Measurements from ENCODE around the gene MRPL41. TPM values are rescaled to one million over a fixed set of nuclear protein-coding genes. Genes with fewer than 3 reads are reported as not detected.
A peak's percentile ranks its signal among the peaks of the same experiment; 100 is the strongest.
"Not testable (repeated sequence)": the region's sequence is repeated elsewhere in the genome, so short reads cannot be mapped to it uniquely, and the experiment has no call there.

The MRPL41 gene
- total RNA-seq, 2 experiments from 2014 or later: 54.6 to 54.9 TPM

DNA sequence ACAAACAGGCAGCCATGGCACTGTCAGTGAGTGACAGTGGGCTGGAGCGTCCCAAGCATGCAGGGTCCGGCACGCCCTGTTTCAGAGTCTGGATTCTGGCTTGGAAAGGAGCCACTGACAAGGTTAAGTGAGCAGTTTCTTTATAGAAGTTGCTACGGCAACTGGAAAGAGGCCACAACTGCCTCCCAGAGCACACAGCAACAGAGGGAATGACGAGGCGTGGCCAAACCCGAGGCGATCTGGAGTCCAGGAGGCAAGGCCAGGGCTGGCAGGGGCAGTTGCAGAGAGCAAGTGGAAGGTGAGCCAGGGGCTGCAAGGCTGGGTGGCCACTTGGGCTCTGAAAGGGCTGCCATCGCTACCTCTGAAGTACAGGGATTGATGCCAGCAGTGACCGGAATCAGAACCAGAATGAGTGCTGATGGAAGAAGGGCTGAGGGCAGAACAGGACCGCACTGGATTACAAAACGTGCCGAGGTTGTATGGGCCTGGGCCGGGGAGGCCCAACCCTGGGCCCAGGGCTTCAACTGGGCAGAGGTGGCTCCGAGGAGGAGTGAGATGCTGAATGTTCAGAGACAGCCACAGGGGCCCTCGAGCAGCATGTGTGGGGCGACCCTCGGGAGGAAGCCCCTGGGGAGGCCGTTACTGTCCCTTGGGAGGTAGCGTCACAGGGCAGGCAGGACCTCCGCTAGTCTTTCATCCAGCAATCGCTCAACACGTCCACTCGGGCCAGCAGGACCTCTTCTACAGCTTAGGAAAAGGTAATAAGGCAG, 4.6 kb downstream of the MRPL41 start:
- Mint-ChIP-seq H3K27me3 (no peaks in the 10 kb centered on the region), H3K27ac (no peak overlapping the region), H3K9me3 (no peaks in the 10 kb centered on the region), H3K4me1 (peaks cover 11% of the 10 kb centered on the region), H3K36me3 (peaks cover 19% of the 10 kb centered on the region), H3K4me3 (no peak overlapping the region)
- no peak for DNase-seq

DNA sequence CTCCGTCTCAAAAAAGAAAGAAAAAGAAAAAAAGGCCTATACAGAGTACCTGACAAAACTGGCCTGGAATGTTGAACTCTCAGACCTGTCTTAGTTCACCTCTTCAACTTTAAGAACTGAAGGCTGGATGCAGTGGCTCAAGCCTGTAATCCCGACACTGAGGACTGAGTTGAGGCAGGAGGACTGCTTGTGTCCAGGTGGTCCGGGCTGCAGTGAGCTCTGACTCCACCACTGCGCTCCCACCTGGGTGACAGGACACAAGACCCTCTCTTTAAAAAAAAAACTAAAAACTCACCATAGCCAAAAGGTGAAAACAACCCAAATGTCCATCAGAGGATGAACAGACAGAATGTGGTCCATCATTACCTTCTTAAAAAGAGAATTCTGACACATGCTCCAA, 6.4 kb downstream of the MRPL41 start:
- Mint-ChIP-seq H3K4me1 (peaks cover 3% of the 10 kb centered on the region), H3K36me3 (peaks cover 19% of the 10 kb centered on the region), H3K27me3 (no peaks in the 10 kb centered on the region), H3K27ac (no peak overlapping the region), H3K4me3 (no peak overlapping the region), H3K9me3 (no peaks in the 10 kb centered on the region)
- DNase-seq: no peak

DNA sequence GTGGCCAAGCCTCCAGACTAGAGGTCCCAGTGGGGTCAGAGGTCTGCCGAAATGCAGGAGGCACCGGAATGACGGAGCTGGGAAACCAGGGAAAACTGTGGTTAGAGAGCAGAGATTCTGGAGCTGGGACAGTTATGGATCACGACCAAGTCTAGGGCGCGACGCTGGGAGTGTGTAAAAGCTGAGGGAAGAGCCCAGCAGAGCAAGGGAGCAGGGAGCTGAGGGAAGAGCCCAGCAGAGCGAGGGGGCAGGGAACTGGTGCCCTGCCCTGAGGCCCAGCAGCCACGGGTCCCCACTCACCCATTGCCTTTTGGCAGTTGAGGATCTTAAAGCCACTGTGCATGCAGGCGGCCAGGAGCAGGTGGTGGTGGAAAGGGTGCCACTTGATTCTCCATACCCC, 12.5 kb downstream of the MRPL41 start:
- Mint-ChIP-seq H3K9me3 (no peaks in the 10 kb centered on the region), H3K36me3 (peaks cover 23% of the 10 kb centered on the region), H3K4me3 (no peak overlapping the region), H3K27ac (no peak overlapping the region), H3K27me3 (no peaks in the 10 kb centered on the region), H3K4me1 (no peaks in the 10 kb centered on the region)
- DNase-seq: no peak

DNA sequence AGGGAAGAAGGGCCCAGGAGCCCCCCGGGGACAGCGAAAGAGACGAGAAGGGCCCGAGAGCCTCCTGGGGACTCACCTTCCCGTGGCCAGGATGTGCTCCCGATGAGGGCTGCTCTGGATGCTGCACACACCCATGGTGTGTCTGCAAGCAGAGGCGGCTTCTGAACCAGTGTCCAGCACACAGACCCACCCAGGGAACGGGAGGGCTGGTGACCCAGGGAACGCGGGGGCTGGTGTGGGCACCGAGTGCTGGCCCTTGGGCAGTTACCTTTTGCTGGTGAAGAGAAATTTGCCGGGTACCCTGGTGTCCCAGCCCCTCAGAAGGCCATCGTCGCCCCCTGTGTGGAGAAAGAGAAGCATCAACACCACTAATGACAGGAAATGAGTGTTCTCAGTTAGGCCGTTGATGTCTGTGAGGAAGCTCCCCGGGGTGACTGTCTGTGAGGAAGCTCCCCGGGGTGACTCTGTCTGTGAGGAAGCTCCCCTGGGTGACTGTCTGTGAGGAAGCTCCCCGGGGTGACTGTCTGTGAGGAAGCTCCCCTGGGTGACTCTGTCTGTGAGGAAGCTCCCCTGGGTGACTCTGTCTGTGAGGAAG, 13.2 kb downstream of the MRPL41 start:
- no peak overlapping the region for H3K27ac Mint-ChIP-seq
- no peaks in the 10 kb centered on the region for H3K4me1 Mint-ChIP-seq
- H3K36me3 Mint-ChIP-seq: peaks cover 20% of the 10 kb centered on the region
- H3K27me3 Mint-ChIP-seq: no peaks in the 10 kb centered on the region
- no peak for DNase-seq
- no peak overlapping the region for H3K4me3 Mint-ChIP-seq
- H3K9me3 Mint-ChIP-seq: no peaks in the 10 kb centered on the region

DNA sequence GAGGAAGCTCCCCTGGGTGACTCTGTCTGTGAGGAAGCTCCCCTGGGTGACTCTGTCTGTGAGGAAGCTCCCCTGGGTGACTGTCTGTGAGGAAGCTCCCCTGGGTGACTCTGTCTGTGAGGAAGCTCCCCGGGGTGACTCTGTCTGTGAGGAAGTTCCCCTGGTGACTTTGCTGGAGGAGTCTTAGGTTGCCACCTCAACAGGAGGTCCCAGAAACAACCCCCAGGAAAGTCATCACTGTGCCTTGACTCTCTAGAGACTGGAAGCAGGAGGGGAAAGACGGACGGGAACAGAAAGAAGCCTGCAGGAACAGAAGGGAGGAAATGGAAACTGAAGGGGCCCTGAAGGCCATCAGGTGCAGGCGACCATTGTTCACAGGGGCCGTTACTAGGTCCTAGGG, 16.8 kb downstream of the MRPL41 start:
- H3K27ac Mint-ChIP-seq: peak overlapping the region; percentile 46
- not testable (repeated sequence) for H3K9me3 Mint-ChIP-seq, H3K27me3 Mint-ChIP-seq

DNA sequence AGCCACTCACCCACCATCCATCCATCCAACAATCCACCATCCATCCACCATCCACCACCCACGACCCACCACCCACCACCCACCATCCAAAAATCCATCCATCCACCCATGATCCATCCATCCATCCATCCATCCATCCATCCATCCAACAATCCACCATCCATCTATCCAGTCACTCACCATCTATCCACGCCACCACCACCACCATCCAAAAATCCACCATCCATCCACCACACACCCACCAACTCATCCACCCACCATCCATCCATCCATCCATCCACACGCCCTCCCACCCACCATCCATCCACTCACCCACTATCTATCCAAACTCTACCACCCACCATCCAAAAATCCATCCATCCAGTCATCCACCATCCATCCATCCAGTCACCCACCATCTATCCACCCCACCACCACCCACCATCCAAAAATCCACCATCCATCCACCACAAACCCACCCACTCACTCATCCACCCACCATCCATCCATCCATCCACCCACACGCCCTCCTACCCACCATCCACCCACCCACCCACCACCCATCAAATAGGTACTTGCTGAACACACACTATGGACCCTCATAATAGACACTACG, 18.0 kb downstream of the MRPL41 start:
- Mint-ChIP-seq H3K27me3 (no peaks in the 10 kb centered on the region), H3K4me1 (no peaks in the 10 kb centered on the region), H3K36me3 (peaks cover 23% of the 10 kb centered on the region), H3K9me3 (no peaks in the 10 kb centered on the region), H3K27ac (peak overlapping the region; percentile 39), H3K4me3 (no peak overlapping the region)
- DNase-seq: no peak

More for the DNA sequence above, 16.8 kb downstream of the MRPL41 start:
- not testable (repeated sequence) for DNase-seq, H3K4me3 Mint-ChIP-seq, H3K4me1 Mint-ChIP-seq
- peaks cover 26% of the 10 kb centered on the region for H3K36me3 Mint-ChIP-seq

DNA sequence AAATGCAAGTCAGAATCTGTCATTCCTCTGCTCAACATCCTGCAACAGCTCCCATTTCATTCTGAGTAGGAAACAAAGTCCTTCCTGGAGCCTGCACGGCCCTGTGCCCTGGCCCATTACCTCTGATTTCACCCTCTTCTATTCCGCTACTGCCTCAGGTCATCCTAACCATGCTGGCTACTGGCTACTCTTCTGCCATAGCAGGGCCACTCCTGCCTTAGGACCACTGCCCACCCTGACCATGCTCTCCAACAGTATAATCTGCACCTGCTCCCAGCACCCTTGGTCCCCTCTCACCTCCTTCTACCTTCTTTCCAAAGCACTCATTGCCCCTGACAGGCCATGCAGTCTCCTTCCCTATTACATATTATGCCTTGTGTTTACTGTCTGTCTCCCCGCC, 18.9 kb downstream of the MRPL41 start:
- Mint-ChIP-seq H3K4me3 (no peak overlapping the region), H3K27me3 (no peaks in the 10 kb centered on the region), H3K4me1 (peaks cover 4% of the 10 kb centered on the region), H3K27ac (no peak overlapping the region), H3K9me3 (no peaks in the 10 kb centered on the region), H3K36me3 (peaks cover 26% of the 10 kb centered on the region)
- DNase-seq: no peak

DNA sequence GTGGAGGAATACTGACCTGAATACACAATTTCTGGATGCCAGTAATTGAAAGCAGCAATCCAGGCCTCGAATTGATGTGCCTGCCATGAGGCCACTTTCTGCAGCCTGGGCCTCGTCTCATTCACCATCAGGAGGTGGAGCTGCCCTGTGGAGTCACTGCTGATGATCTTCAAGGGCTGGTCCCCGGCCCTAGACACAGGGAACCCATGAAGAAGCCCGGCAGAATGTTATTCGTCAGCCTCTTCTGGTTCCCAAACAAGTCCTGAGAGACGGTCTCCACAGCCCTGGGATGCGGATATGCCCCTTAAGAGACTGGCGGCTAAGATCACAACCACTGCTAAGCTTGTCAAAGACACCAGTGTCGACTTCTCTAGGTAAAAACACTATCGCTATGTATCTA, 22.5 kb downstream of the MRPL41 start:
- Mint-ChIP-seq H3K27me3 (no peaks in the 10 kb centered on the region), H3K4me3 (no peak overlapping the region), H3K27ac (no peak overlapping the region)

DNA sequence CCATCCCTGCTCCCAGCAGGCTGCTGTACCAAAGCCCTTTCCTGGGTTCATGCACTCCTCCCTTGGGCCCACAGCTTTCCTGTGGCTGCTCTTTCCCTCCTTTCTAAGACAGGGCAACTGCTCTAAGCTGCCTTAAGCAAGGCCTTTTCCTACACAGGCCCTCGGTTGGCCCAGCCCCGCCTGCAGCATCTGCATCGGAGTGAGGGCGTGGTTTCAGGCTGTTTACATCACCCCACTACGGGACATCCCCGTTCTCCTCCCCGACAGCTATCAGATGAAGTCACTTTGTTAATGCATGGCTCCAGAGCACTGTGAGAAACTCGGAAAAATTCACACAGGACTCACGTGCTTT, 23.7 kb downstream of the MRPL41 start:
- H3K36me3 Mint-ChIP-seq: peaks cover 30% of the 10 kb centered on the region
- H3K9me3 Mint-ChIP-seq: no peaks in the 10 kb centered on the region
- no peak for DNase-seq
- no peaks in the 10 kb centered on the region for H3K27me3 Mint-ChIP-seq
- peaks cover 26% of the 10 kb centered on the region for H3K4me1 Mint-ChIP-seq
- peak overlapping the region; percentile 15 for H3K27ac Mint-ChIP-seq
- H3K4me3 Mint-ChIP-seq: no peak overlapping the region

More for the DNA sequence above, 22.5 kb downstream of the MRPL41 start:
- peaks cover 26% of the 10 kb centered on the region for H3K4me1 Mint-ChIP-seq
- DNase-seq: no peak
- no peaks in the 10 kb centered on the region for H3K9me3 Mint-ChIP-seq
- H3K36me3 Mint-ChIP-seq: peaks cover 34% of the 10 kb centered on the region

DNA sequence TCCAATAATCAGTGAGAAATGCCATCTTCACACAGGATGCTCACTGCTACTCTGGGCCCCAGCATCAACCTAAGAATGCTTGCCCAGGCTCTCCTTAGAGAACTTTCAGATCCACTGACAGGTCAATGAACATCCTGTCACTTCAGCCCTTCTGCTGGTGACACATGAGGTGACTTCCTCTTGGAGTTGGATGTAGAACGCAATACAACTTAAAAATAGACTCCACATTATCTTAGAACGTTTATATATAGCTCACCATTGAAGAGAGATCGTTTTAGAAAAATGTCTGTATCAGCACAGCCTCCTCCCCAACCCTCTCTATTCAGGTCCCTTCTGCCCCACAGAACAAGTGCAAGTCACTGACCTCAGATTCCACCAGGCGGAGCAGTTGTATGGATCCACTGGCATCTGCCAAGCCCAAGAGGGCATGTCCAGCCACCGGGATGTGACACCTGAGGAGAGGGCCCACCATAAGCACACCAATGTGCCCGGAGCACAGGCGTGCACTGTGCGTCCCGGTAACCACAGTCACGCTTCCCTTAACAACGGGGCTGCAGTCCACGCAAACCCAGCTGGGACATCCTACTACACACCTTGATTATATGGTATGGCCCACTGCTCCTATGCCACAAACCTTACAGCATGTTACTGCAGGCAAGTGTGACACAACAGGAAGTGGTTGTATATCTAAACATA, 24.2 kb downstream of the MRPL41 start:
- peaks cover 26% of the 10 kb centered on the region for H3K4me1 Mint-ChIP-seq
- peaks cover 25% of the 10 kb centered on the region for H3K36me3 Mint-ChIP-seq
- H3K27me3 Mint-ChIP-seq: no peaks in the 10 kb centered on the region
- H3K9me3 Mint-ChIP-seq: no peaks in the 10 kb centered on the region
- H3K4me3 Mint-ChIP-seq: peak overlapping the region; percentile 40
- DNase-seq: no peak
- H3K27ac Mint-ChIP-seq: peak overlapping the region; percentile 15

DNA sequence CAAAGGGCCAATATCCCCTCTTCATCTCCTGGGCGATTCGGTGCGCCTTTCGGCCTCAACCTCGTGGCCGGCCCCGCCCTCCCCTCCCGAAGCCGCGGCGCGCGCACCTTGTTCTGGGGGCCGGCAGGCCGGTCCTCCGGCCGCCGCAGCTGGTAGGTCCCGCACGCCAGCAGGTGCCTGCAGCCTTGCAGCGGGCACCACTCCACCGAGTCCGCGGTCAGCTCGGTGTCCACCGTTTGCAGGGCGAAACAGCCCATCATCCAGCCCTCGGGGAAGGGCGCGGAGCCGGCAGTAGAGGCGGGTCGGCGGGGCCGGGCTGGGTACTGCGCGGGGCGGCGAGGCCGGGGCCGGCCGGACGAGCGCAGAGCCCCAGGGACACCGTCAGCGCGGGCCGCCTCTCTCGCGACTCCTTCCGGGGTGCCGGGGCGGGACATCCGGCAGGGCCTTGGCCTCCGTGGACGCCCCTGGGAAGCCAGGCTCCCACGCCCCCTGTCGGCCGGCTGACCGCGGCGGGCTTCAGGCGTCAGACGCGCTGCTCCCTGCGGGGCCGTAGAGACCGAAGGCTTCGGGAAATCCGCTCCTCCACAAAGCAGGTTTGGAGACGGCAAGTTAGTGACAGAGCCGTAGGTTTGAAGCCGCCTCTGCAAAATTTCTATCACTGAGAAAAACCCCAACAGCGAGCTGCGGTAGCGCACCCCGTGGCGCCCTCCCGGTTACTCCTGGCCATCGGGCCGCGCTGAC, 27.0 kb downstream of the MRPL41 start, which contains the start of gene DPH7:
DPH7 (minus strand) TSS at position 408 of the 741 bp plus-strand sequence; CDS start at position 260, 148 bp downstream.
- Mint-ChIP-seq H3K9me3 (no peaks in the 10 kb centered on the region), H3K4me3 (peak within 1 kb of the TSS; percentile 87), H3K4me1 (peaks cover 26% of the 10 kb centered on the region), H3K27ac (peak within 1 kb of the TSS; percentile 74), H3K36me3 (peaks cover 15% of the 10 kb centered on the region), H3K27me3 (no peaks in the 10 kb centered on the region)
- DNase-seq: peak; percentile 97

DNA sequence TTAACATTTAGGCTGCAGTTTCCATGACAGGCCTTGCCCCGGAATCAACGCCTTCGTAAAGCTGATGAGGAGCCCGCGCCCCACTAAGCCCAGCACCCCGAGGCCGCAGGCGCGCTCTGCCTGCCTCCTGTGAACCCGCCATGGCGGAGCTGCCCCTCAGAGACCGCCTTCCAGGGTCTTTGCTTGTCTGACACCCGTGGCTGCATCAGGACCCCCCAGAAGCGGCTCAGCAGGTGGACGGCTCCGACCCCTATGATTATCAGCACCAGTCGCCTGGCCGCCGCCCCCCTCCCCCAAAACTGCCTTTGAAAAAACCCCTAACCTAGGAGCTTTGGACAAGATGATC, 27.6 kb downstream of the MRPL41 start:
- Mint-ChIP-seq H3K4me1 (peaks cover 26% of the 10 kb centered on the region), H3K36me3 (peaks cover 11% of the 10 kb centered on the region), H3K27me3 (no peaks in the 10 kb centered on the region), H3K27ac (peak overlapping the region; percentile 67), H3K9me3 (no peaks in the 10 kb centered on the region), H3K4me3 (peak overlapping the region; percentile 87)
- no peak for DNase-seq

DNA sequence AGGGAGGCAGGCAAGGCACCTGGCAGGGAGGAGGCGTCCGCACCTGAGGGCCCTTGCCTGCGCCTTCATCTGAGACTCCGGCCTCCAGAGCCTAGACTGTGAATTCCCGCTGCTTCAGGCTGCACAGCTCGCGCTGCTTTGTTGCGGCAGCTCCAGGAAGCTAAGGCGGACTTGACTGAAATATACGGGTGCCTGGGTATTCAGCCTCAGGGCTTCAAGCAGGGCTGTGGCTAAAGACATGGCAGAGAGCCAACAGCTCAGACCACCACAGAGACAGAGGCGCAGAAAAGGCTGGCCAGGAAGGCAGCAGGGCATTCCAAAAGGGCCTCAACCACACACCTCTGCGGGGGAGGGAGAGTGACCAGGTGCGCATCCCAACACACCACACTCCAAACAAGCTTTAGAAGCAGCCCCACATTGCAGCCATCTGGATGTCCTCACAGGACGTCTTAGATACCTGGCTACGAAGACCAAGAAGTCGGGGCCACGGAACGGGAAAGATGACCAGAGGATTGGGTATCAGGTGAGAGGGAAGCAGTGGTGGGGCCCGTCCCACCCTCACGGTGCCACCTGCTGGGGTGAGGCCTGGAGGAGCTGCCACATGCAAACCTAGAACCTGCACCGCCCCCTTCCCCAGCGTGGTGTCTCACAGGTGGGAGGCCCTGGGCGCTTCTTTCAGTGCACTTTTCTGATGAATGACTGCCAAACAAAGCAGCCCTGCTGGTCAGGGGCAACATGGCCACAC, 28.7 kb downstream of the MRPL41 start:
- H3K27ac Mint-ChIP-seq: no peak overlapping the region
- no peak for DNase-seq
- H3K4me1 Mint-ChIP-seq: peaks cover 24% of the 10 kb centered on the region
- peaks cover 12% of the 10 kb centered on the region for H3K36me3 Mint-ChIP-seq
- H3K9me3 Mint-ChIP-seq: no peaks in the 10 kb centered on the region
- H3K27me3 Mint-ChIP-seq: no peaks in the 10 kb centered on the region
- H3K4me3 Mint-ChIP-seq: no peak overlapping the region

DNA sequence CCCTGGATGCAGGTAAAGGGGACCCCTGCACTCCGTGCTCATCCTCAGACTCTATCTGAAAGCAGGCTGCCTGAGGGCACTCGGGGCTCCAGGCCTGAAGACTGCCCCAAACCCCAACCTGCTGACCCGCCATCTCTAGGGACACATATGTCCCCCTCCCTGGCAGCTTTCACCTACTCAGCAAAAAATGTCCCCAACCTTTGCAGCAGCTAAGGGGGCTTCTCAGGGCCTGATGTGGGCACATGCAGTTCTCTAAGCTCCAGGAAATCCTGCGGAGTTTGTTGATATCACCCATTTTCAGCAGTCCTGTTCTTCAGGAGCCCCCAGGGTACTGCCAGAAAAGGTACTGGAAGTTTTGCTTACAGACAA, 29.3 kb downstream of the MRPL41 start:
- no peak overlapping the region for H3K4me3 Mint-ChIP-seq
- no peaks in the 10 kb centered on the region for H3K27me3 Mint-ChIP-seq
- no peaks in the 10 kb centered on the region for H3K9me3 Mint-ChIP-seq
- DNase-seq: no peak
- peaks cover 6% of the 10 kb centered on the region for H3K36me3 Mint-ChIP-seq
- H3K4me1 Mint-ChIP-seq: peaks cover 19% of the 10 kb centered on the region
- no peak overlapping the region for H3K27ac Mint-ChIP-seq

Measured in activated naive CD8-positive, alpha-beta T cell treated with anti-CD3 and anti-CD28 coated beads for 36 hours (primary cell).